ENCODE data around the gene CLASP1.

Gene CLASP1

DNA sequence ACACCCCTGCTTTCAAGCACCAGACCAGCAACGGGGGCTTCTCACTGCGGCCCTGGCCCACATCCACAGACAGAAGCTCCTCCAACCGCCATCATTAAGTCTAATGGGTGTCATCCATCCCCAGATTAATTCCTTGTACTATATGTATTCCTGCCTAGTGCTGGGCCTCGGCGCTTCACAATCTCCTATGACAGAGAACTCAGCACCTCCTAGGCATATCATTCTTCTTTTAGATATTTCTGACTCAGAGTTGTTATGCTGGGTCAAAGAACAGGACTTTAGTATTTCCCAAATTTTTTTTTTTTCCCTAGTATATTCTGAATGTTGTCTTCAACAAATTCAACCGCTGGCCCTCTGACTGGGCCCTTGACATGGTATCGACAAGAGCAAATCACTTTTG, 281.1 kb downstream of the CLASP1 start:
- Histone ChIP-seq H3K27ac (no peak overlapping the region), H3K36me3 (ENCODE audit: insufficient read depth) (no peaks in the 10 kb centered on the region)

DNA sequence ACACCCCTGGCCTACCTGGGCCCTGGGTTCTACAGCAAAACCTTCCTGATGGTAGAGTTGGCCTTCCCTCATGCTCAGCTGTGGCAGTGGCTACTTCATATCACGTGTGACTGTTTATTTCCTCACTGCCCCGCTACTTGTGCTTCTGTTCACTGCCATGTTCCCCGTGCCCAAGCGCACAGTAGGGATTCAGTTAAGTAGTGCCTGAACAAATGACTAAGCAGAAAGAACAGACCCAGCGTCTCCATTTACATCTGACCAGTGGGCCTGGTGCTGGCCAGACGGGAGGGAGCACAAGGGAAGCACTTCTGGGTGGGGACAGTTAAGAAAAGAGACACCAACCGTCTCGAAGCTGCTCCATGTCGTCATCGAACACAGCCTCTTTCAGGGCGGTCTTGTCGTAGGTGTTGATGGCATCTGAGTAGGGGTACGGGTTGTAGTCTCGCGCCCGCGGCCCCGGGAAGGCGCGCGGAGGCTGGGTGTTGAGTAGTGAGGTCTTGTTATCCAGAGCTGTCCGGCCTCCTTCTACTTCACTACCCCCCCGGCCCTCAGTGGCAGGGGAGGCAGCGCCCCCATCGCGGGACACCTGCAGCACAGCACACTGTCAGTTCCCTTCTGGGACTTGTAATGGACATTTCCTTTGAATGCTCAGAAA, 281.9 kb downstream of the CLASP1 start:
- H3K4me3 ChIP-seq (IDR thresholded peaks at IDR 0.05; ENCODE audit: insufficient read depth, low read depth, low read length): no peak overlapping the region
- H4K20me1 ChIP-seq (ENCODE audit: insufficient read depth): no peaks in the 10 kb centered on the region
- TF ChIP-seq, protein P1, sequence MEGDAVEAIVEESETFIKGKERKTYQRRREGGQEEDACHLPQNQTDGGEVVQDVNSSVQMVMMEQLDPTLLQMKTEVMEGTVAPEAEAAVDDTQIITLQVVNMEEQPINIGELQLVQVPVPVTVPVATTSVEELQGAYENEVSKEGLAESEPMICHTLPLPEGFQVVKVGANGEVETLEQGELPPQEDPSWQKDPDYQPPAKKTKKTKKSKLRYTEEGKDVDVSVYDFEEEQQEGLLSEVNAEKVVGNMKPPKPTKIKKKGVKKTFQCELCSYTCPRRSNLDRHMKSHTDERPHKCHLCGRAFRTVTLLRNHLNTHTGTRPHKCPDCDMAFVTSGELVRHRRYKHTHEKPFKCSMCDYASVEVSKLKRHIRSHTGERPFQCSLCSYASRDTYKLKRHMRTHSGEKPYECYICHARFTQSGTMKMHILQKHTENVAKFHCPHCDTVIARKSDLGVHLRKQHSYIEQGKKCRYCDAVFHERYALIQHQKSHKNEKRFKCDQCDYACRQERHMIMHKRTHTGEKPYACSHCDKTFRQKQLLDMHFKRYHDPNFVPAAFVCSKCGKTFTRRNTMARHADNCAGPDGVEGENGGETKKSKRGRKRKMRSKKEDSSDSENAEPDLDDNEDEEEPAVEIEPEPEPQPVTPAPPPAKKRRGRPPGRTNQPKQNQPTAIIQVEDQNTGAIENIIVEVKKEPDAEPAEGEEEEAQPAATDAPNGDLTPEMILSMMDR (conservative IDR thresholded peaks at IDR 0.05; ENCODE audit: low read depth, low read length): no peak
- H2AFZ ChIP-seq (ENCODE audit: low read depth): no peak overlapping the region
- H3K79me2 ChIP-seq (ENCODE audit: insufficient read depth, low read depth): no peaks in the 10 kb centered on the region
- no peak overlapping the region for H3K4me2 ChIP-seq
- H3K36me3 ChIP-seq (ENCODE audit: insufficient read depth): no peaks in the 10 kb centered on the region
- no peak overlapping the region for H3K27ac ChIP-seq
- H3K9ac ChIP-seq: no peak overlapping the region
- no peaks in the 10 kb centered on the region for H3K27me3 ChIP-seq (ENCODE audit: insufficient read depth, low read depth)
- H3K4me1 ChIP-seq (ENCODE audit: low read depth, poor library complexity, severe bottlenecking): no peaks in the 10 kb centered on the region

More for the DNA sequence above, 281.1 kb downstream of the CLASP1 start:
- TF ChIP-seq, protein P1 (conservative IDR thresholded peaks at IDR 0.05; ENCODE audit: low read depth, low read length): no peak
- Histone ChIP-seq H3K4me3 (IDR thresholded peaks at IDR 0.05; ENCODE audit: insufficient read depth, low read depth, low read length) (no peak overlapping the region), H4K20me1 (ENCODE audit: insufficient read depth) (no peaks in the 10 kb centered on the region), H3K79me2 (ENCODE audit: insufficient read depth, low read depth) (no peaks in the 10 kb centered on the region), H3K27me3 (ENCODE audit: insufficient read depth, low read depth) (no peaks in the 10 kb centered on the region), H3K4me1 (ENCODE audit: low read depth, poor library complexity, severe bottlenecking) (no peaks in the 10 kb centered on the region), H3K9ac (no peak overlapping the region), H3K4me2 (no peak overlapping the region), H2AFZ (ENCODE audit: low read depth) (no peak overlapping the region)

DNA sequence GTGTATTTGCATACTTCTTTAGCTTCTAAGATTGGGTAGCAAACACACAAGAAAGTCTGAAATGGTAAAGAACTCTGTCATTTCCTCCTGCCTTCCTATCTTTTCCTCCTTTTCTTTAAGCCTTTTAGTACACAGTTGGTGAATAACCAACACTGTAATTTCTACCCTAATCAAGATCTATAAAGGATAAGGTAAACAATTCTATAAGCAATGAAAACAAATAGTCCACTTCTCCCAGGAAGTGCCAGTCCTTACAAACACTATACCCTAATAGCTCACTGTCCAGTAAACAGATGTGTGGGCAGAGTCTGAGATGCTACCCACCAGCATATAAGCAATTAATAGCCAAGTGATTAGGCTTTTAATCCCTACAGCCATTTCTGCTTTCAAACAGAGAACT, 283.2 kb downstream of the CLASP1 start:
- no peaks in the 10 kb centered on the region for H3K27me3 ChIP-seq (ENCODE audit: insufficient read depth, low read depth)
- no peaks in the 10 kb centered on the region for H3K36me3 ChIP-seq (ENCODE audit: insufficient read depth)
- TF ChIP-seq, protein P1 (conservative IDR thresholded peaks at IDR 0.05; ENCODE audit: low read depth, low read length): no peak
- H3K4me3 ChIP-seq (IDR thresholded peaks at IDR 0.05; ENCODE audit: insufficient read depth, low read depth, low read length): no peak overlapping the region
- H3K79me2 ChIP-seq (ENCODE audit: insufficient read depth, low read depth): no peaks in the 10 kb centered on the region
- no peak overlapping the region for H2AFZ ChIP-seq (ENCODE audit: low read depth)
- no peaks in the 10 kb centered on the region for H4K20me1 ChIP-seq (ENCODE audit: insufficient read depth)
- H3K4me1 ChIP-seq (ENCODE audit: low read depth, poor library complexity, severe bottlenecking): no peaks in the 10 kb centered on the region
- no peak overlapping the region for H3K4me2 ChIP-seq
- H3K27ac ChIP-seq: no peak overlapping the region
- H3K9ac ChIP-seq: no peak overlapping the region

- Histone ChIP-seq H3K4me3 (IDR thresholded peaks at IDR 0.05; ENCODE audit: insufficient read depth, low read depth, low read length) (no peak overlapping the region), H4K20me1 (ENCODE audit: insufficient read depth) (no peaks in the 10 kb centered on the region), H3K36me3 (ENCODE audit: insufficient read depth) (no peaks in the 10 kb centered on the region), H3K9ac (no peak overlapping the region), H3K4me1 (ENCODE audit: low read depth, poor library complexity, severe bottlenecking) (no peaks in the 10 kb centered on the region), H3K79me2 (ENCODE audit: insufficient read depth, low read depth) (no peaks in the 10 kb centered on the region), H2AFZ (ENCODE audit: low read depth) (no peak overlapping the region), H3K27ac (no peak overlapping the region), H3K4me2 (no peak overlapping the region), H3K27me3 (ENCODE audit: insufficient read depth, low read depth) (no peaks in the 10 kb centered on the region)
- TF ChIP-seq, protein P1 (conservative IDR thresholded peaks at IDR 0.05; ENCODE audit: low read depth, low read length): no peak
Measured at GRCh38 chr2:121365061-121365460, 284.2 kb downstream of the CLASP1 start.

All from KMS-11 (cell line).